ACHN (cell line): ENCODE data around the gene BTBD10.

Experiments
- DNase-seq: peaks from one replicate; pipeline ENCODE4 v3.0.0-alpha.2; 2015
- in situ Hi-C: cut with HindIII; loops from 2 replicates; pipeline ENCODE4 v1.10.0; 2017; ENCODE audit warnings: low sequenced_read_pairs, low pct_ligation_motif_present, low pct_unique_long_range_greater_than_20kb

The BTBD10 gene

GRCh38 chr11:13349046-13349445 is 114.0 kb downstream of the BTBD10 start:
- in situ Hi-C loops: loop anchor here (25.0 kb wide), 1 partner anchor 137 kb away; no protein-coding TSS in a partner anchor
- no peak for DNase-seq

DNA sequence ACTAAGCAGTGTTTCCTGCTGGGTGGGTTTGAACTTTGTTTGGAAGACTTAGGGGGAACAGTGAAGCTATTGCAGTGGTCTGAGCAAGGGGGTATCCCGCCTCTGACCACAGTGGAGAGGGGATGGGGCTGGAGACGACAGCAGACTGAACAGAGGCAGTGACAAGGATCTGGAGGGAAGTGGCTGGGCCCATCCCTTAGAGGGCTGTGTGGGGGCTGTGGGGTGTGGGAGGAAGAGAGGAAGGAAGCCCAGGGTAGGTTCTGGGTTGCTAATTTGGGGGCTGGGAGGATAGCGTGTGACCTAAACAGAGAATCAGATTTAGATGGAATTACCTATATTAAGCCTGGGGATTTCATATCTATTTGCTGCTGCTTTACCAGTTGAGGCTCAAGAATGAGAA is 114.7 kb downstream of the BTBD10 start:
- DNase-seq: no peak
- in situ Hi-C loops: loop anchor here (25.0 kb wide), 1 partner anchor 136 kb away; no protein-coding TSS in a partner anchor

DNA sequence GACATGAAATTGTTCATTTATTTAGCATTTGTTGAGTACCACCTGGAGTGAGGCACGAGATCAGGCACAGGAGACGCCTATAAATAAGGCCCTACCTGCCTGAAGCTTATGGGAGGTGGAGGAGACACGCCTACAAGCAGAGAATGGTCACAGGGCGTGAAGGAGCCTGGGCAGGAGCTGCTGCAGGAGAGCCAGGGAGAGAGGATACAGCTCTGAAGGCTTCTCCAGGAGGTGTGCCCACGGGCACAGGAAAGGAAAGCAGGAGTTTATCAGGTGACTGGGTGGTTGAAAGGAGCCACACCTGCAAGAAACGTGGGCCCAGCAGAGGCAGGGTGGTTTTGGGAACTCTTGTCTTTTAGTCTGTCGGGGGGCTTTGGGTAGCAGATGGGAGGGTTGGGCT is 115.1 kb downstream of the BTBD10 start:
- no peak for DNase-seq
- in situ Hi-C loops: loop anchor here (25.0 kb wide), 1 partner anchor 136 kb away; no protein-coding TSS in a partner anchor

GRCh38 chr11:13346470-13346869 is 116.6 kb downstream of the BTBD10 start:
- in situ Hi-C loops: loop anchor here (25.0 kb wide), 1 partner anchor 134 kb away; no protein-coding TSS in a partner anchor
- no peak for DNase-seq

DNA sequence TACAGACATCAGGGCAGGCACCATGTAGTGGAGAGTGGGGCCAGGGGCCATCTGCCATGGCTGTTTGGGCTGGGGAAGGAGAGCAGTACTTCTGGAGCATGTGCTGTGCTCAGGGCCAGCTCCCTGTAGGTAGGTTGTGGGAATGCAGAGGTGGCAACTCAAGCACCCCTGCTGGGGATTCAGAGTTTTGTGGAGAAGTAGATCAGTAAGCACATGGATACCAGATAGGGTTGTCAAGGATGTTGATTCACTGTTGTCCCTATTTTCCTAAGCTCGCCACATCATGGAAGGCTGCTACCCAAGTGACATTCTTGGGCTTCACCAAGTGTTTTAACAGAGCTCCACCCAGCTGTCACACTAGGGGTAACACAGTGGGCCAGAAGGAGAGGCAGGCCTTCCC is 118.2 kb downstream of the BTBD10 start:
- in situ Hi-C loops: loop anchor here (25.0 kb wide), 1 partner anchor 133 kb away; no protein-coding TSS in a partner anchor
- DNase-seq: no peak

GRCh38 chr11:13343931-13344717 is 118.9 kb downstream of the BTBD10 start:
- in situ Hi-C loops: loop anchor here (25.0 kb wide), 1 partner anchor 132 kb away; no protein-coding TSS in a partner anchor
- DNase-seq: peak; percentile 74

DNA sequence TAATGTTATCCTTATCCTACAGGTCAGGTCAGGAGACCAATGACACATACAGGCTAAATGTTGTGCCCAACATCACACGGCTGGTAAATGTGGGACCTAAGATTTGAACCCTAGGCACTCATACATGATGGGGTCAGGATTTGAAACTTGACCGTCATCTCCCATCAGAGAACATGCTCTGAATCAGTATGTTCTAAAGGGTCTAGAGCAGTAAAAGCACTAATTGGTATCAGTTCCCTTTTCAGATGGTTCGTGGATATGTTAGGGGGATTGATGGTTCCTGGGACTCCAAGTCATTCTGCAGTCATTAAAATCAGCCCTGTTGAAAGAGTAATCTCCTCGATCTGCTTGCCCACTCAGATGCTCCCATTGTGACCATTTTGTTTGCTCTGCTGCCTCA is 120.0 kb downstream of the BTBD10 start:
- in situ Hi-C loops: loop anchor here (25.0 kb wide), 1 partner anchor 131 kb away; no protein-coding TSS in a partner anchor
- no peak for DNase-seq

GRCh38 chr11:13341026-13341425 is 122.0 kb downstream of the BTBD10 start:
- in situ Hi-C loops: loop anchor here (25.0 kb wide), 1 partner anchor 129 kb away; no protein-coding TSS in a partner anchor

DNA sequence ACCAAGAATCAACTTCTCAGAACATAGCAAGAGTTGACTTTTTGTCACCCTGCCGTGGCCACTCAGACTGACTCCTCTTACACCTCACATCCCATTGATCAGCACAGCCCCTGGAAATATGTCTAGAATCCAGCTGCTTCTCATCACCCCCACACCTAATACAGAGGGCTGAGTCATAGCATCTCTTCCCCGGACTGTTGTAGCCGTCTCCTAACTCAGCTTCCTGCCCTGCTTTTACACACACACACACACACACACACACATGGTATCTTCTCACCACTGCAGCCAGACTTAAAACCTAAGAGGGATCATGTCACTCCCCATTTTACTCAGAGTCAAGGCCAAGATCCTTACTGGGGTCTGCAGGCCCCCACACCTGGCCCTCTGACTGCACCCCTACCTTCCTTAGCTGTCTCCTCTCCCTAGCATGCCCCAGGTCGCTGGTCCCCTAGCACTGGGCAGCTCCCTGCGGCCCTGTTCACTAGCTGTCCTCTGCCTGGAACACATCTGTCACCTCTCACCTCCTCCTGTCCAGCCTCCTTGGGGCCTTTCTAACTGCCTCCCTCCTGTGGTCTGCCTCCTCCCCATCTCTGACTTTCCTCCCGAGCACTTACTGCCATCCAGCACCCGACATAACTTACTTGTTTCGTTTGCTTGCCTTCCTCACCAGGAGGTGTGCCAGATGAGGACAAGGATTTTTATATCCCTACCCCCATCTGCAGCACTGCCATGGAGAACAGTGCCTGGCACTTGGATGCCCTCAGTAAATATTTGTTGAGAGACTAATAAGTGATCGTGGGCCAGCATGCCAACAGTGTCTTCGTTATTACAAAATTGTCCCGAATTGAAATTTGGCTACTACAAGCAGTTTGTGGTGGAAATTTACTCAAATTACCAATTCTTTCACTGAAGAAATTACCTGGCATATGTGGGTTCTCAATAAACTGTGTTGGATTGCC is 123.5 kb downstream of the BTBD10 start:
- DNase-seq: peak; percentile 49
- in situ Hi-C loops: loop anchor here (25.0 kb wide), 1 partner anchor 127 kb away; no protein-coding TSS in a partner anchor

More at GRCh38 chr11:13341026-13341425, 122.0 kb downstream of the BTBD10 start:
- DNase-seq: no peak

DNA sequence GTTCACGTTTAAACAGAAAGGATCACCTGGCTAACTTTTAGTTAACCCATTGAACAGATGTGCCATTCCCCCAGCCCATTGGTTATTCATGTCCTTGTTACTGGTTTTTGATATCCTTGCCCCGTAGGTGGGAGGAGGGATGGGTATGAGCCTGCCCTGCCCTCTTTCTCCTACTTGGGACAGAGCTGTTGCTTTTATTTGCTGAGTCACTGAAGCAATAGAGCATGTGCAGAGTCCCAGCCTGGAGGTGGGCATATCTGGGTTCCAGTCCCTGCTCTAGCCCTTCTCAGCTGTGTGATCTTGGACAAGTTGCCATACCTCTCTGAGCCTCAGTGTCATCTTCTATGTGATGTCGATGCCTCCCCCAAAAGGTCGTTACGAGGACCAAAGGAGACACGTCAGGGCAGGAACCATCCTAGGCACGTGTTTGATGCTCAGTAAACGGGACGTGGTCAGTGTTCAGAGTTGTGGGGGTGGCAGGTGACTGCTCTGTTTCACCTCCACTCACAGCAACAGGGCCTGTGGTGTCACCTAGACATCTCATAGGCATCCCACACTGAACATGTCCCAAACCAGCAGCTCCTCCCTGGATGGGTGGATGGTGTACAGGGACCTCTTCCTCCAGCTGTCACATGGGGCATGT is 124.5 kb downstream of the BTBD10 start:
- DNase-seq: peak; percentile 75
- in situ Hi-C loops: loop anchor here (25.0 kb wide), 1 partner anchor 126 kb away; no protein-coding TSS in a partner anchor

- in situ Hi-C loops: loop anchor here (25.0 kb wide), 1 partner anchor 126 kb away; no protein-coding TSS in a partner anchor
- DNase-seq: peak; percentile 55
Observed at GRCh38 chr11:13338019-13338426, 125.0 kb downstream of the BTBD10 start.
